Caco-2 (cell line): ENCODE measurements around the gene CGB8. TPM values are rescaled to one million over a fixed set of nuclear protein-coding genes. Genes with fewer than 3 reads are reported as not detected.
"Not testable (repeated sequence)": the region's sequence is repeated elsewhere in the genome, so short reads cannot be mapped to it uniquely, and the experiment has no call there.

Experiments
- BruUV-seq: library from RNA; stranded (reverse); fragments of 400-500 nt; replicated peaks from 2 replicates; lab custom pipeline; 2021; lab: Mats Ljungman, UMichigan
- CTCF ChIA-PET: fragments of 300-600 bp; sonication (Branson Sonifier 250); formaldehyde crosslinking; loops from one replicate; lab custom pipeline; 2022; ENCODE audit warnings: antibody characterized with exemption; lab: Charles Lee
- POLR2A ChIA-PET: fragments of 300-600 bp; sonication (Branson Sonifier 250); formaldehyde crosslinking; loops from one replicate; lab custom pipeline; 2022; ENCODE audit warnings: antibody characterized with exemption; lab: Charles Lee
- DNase-seq, 2 experiments: peaks; one replicate each; pipeline versions ENCODE4 v3.0.0 to v3.0.0-alpha.2; 2020 to 2022
- H3K27me3 ChIP-seq: replicated peaks from 2 replicates; pipeline ENCODE4 v1.6.0; 2011; ENCODE audit warnings: low read length; ENCODE audit not compliant: control insufficient read depth, insufficient read depth
- H3K36me3 ChIP-seq: 2 replicates; pipeline ENCODE4 v1.5.1; 2011; ENCODE audit warnings: low read length; ENCODE audit not compliant: control insufficient read depth, insufficient read depth
- H3K4me1 ChIP-seq: fragments of 250-450 bp; sonication (Bioruptor Pico); 2 replicates; pipeline ENCODE4 v1.5.1; 2020; ENCODE audit warnings: mild to moderate bottlenecking
- H3K4me3 ChIP-seq: 2 replicates; pipeline ENCODE4 v1.5.1; 2011; ENCODE audit warnings: low read depth, mild to moderate bottlenecking, control low read depth, low read length
- H3K9me3 ChIP-seq: fragments of 250-450 bp; sonication (Bioruptor Pico); 2 replicates; pipeline ENCODE4 v1.5.1; 2020; ENCODE audit warnings: mild to moderate bottlenecking, moderate library complexity
- H3K27ac Mint-ChIP-seq: one replicate; pipeline ENCODE4 v1.8.0; 2022; ENCODE audit warnings: mixed read lengths; ENCODE audit not compliant: unreplicated experiment
- H3K27me3 Mint-ChIP-seq: one replicate; pipeline ENCODE4 v1.8.0; 2022; ENCODE audit warnings: mixed read lengths; ENCODE audit not compliant: insufficient read depth, unreplicated experiment
- H3K36me3 Mint-ChIP-seq: one replicate; pipeline ENCODE4 v1.8.0; 2022; ENCODE audit warnings: mild to moderate bottlenecking, mixed read lengths; ENCODE audit not compliant: insufficient read depth, unreplicated experiment
- H3K4me1 Mint-ChIP-seq: one replicate; pipeline ENCODE4 v1.8.0; 2022; ENCODE audit warnings: low read depth, mixed read lengths; ENCODE audit not compliant: unreplicated experiment
- H3K4me3 Mint-ChIP-seq: one replicate; pipeline ENCODE4 v1.8.0; 2022; ENCODE audit warnings: mild to moderate bottlenecking, moderate library complexity, mixed read lengths; ENCODE audit not compliant: unreplicated experiment
- H3K9me3 Mint-ChIP-seq: one replicate; pipeline ENCODE4 v1.8.0; 2022; ENCODE audit warnings: mixed read lengths; ENCODE audit not compliant: unreplicated experiment
- CTCF ChIP-seq, 2 experiments: fragments of 200-600 bp in 1 of 2; IDR thresholded peaks; 1 replicate in 1 of 2; 2 replicates in 1 of 2; pipeline versions ENCODE4 v1.5.1 to v1.8.0; 2011 to 2022; ENCODE audit warnings: antibody characterized with exemption in 1 of 2, control low read depth in 1 of 2, inconsistent platforms in 1 of 2, low read depth in 1 of 2, low read length in 1 of 2, mild to moderate bottlenecking in 1 of 2, moderate library complexity in 1 of 2; ENCODE audit not compliant: insufficient read depth in 1 of 2, severe bottlenecking in 1 of 2, unreplicated experiment in 1 of 2
- intact Hi-C: fragments of 100-400 bp; cut with micrococcal nuclease; formaldehyde crosslinking; loops from one replicate; pipeline ENCODE4 v1.10.0; 2022; ENCODE audit not compliant: unreplicated experiment
- total RNA-seq: library from RNA; stranded (reverse); gene quantifications from 2 replicates; pipeline ENCODE4 v1.2.3, GENCODE V29; 2022

The CGB8 gene
- total RNA-seq, 1 experiment from 2014 or later, result not detected

- CTCF ChIA-PET, H3K4me3 Mint-ChIP-seq, H3K27ac Mint-ChIP-seq, H3K27me3 ChIP-seq, H3K27me3 Mint-ChIP-seq, H3K4me1 Mint-ChIP-seq, H3K36me3 ChIP-seq, H3K9me3 ChIP-seq, H3K36me3 Mint-ChIP-seq, BruUV-seq, DNase-seq, intact Hi-C loops, H3K4me1 ChIP-seq, POLR2A ChIA-PET, H3K9me3 Mint-ChIP-seq, H3K4me3 ChIP-seq: not testable (repeated sequence)
Observed at GRCh38 chr19:49049834-49050233, 923 bp upstream of the CGB8 start.

- H3K36me3 ChIP-seq, H3K4me3 Mint-ChIP-seq, H3K9me3 ChIP-seq, H3K4me3 ChIP-seq, H3K27ac Mint-ChIP-seq, POLR2A ChIA-PET, CTCF ChIA-PET, H3K27me3 ChIP-seq, H3K36me3 Mint-ChIP-seq, DNase-seq, H3K4me1 Mint-ChIP-seq, H3K4me1 ChIP-seq, H3K9me3 Mint-ChIP-seq, H3K27me3 Mint-ChIP-seq, intact Hi-C loops, BruUV-seq: not testable (repeated sequence)
Observed at GRCh38 chr19:49043548-49043947, 5.4 kb downstream of the CGB8 start, which contains the start of gene CGB5. TSS of gene CGB5 (plus strand) at chr19:49043848. CDS start at chr19:49044210, 362 bp downstream.

- H3K4me1 ChIP-seq, BruUV-seq, H3K36me3 Mint-ChIP-seq, POLR2A ChIA-PET, intact Hi-C loops, H3K36me3 ChIP-seq, DNase-seq, H3K27me3 Mint-ChIP-seq, H3K4me3 ChIP-seq, H3K27me3 ChIP-seq, H3K4me1 Mint-ChIP-seq, H3K27ac Mint-ChIP-seq, H3K4me3 Mint-ChIP-seq, H3K9me3 Mint-ChIP-seq, H3K9me3 ChIP-seq, CTCF ChIA-PET: not testable (repeated sequence)
Observed at GRCh38 chr19:49042666-49043065, 6.2 kb downstream of the CGB8 start.

- no peaks in the 10 kb centered on the region for H3K27me3 Mint-ChIP-seq
- intact Hi-C loops, result no loop called here
- no peaks in the 10 kb centered on the region for H3K9me3 Mint-ChIP-seq
- H3K27me3 ChIP-seq, result no peaks in the 10 kb centered on the region
- CTCF ChIA-PET, result no interaction called here
- no peak overlapping the region for H3K4me3 ChIP-seq
- H3K36me3 ChIP-seq, result no peaks in the 10 kb centered on the region
- H3K4me1 ChIP-seq, result no peaks in the 10 kb centered on the region
- no peak overlapping the region for H3K27ac Mint-ChIP-seq
- H3K4me1 Mint-ChIP-seq, result no peaks in the 10 kb centered on the region
- H3K36me3 Mint-ChIP-seq, result no peaks in the 10 kb centered on the region
- no peak overlapping the region for H3K4me3 Mint-ChIP-seq
- TF ChIP-seq CTCF (IDR thresholded peaks at IDR 0.05; ENCODE audit: insufficient read depth in 1 of 2, low read depth in 1 of 2, low read length in 1 of 2, severe bottlenecking in 1 of 2, unreplicated experiment in 1 of 2), result no peak
- no peak for DNase-seq
- no peaks in the 10 kb centered on the region for H3K9me3 ChIP-seq
- BruUV-seq, result no TSS peak
- POLR2A ChIA-PET, result no interaction called here
Observed at GRCh38 chr19:49042177-49042576, 6.7 kb downstream of the CGB8 start.

- H3K27me3 Mint-ChIP-seq, H3K4me1 ChIP-seq, DNase-seq, intact Hi-C loops, H3K4me3 Mint-ChIP-seq, H3K4me1 Mint-ChIP-seq, H3K36me3 Mint-ChIP-seq, H3K4me3 ChIP-seq, H3K36me3 ChIP-seq, H3K9me3 Mint-ChIP-seq, BruUV-seq, H3K9me3 ChIP-seq, H3K27ac Mint-ChIP-seq, H3K27me3 ChIP-seq: not testable (repeated sequence)
- POLR2A ChIA-PET, result interaction anchor here (0.6 kb wide), 1 partner anchor 40 kb away, joined by 3 read pairs; no protein-coding TSS in a partner anchor
- CTCF ChIA-PET, result interaction anchor here (0.8 kb wide), 1 partner anchor 58 kb away, joined by 3 read pairs; no protein-coding TSS in a partner anchor
Observed at GRCh38 chr19:49039736-49040135, 9.2 kb downstream of the CGB8 start.

GRCh38 chr19:49038557-49039276, 10.2 kb downstream of the CGB8 start:
- H3K27me3 ChIP-seq, H3K27me3 Mint-ChIP-seq, H3K9me3 Mint-ChIP-seq, H3K27ac Mint-ChIP-seq, H3K4me3 ChIP-seq, DNase-seq, intact Hi-C loops, H3K4me3 Mint-ChIP-seq, H3K4me1 Mint-ChIP-seq, H3K9me3 ChIP-seq, H3K4me1 ChIP-seq, H3K36me3 Mint-ChIP-seq, H3K36me3 ChIP-seq, BruUV-seq: not testable (repeated sequence)
- ChIA-PET CTCF (interaction anchor here (0.8 kb wide), 1 partner anchor 59 kb away, joined by 3 read pairs; no protein-coding TSS in a partner anchor), POLR2A (interaction anchor here (0.6 kb wide), 1 partner anchor 39 kb away, joined by 3 read pairs; no protein-coding TSS in a partner anchor)
